Endothelial cell of umbilical vein (primary cell): ENCODE results near the gene WDFY3. TPM values are rescaled to one million over a fixed set of nuclear protein-coding genes. Genes with fewer than 3 reads are reported as not detected.

ENCODE experiments used
- BruUV-seq: library from RNA; stranded (reverse); fragments of 400-500 nt; replicated peaks from 2 replicates; lab custom pipeline; 2021; lab: Mats Ljungman, UMichigan
- CTCF ChIA-PET: fragments of 300-600, 350-600 bp; sonication (Branson Sonifier 250); formaldehyde crosslinking; loops from one replicate; lab custom pipeline; 2021; ENCODE audit warnings: antibody characterized with exemption, inconsistent platforms; lab: Charles Lee
- POLR2A ChIA-PET: fragments of 300-600, 350-600 bp; sonication (Branson Sonifier 250); formaldehyde crosslinking; loops from one replicate; lab custom pipeline; 2021; ENCODE audit warnings: antibody characterized with exemption, inconsistent platforms; lab: Charles Lee
- DNase-seq: peaks from one replicate; pipeline ENCODE4 v3.0.0-alpha.2; 2011; ENCODE audit warnings: low read depth, low spot score
- FAIRE-seq: peaks from 2 replicates; lab custom pipeline; 2011; peaks lifted over from hg19 to GRCh38; lab: Jason Lieb, UNC
- H2AFZ ChIP-seq: 2 replicates; pipeline ENCODE4 v1.6.0; 2012; ENCODE audit warnings: low read depth, low read length, control low read depth, inconsistent platforms
- H3K27ac ChIP-seq: 2 replicates; pipeline ENCODE4 v1.5.1; 2011; ENCODE audit warnings: low read depth, mild to moderate bottlenecking, control low read depth, low read length, moderate library complexity; ENCODE audit not compliant: insufficient read depth
- H3K27me3 ChIP-seq, 2 experiments: 2 replicates each; pipeline versions ENCODE4 v1.6.0 to v1.6.1; 2011; ENCODE audit warnings: low read length in 2 of 2, mixed read lengths in 1 of 2; ENCODE audit not compliant: control insufficient read depth in 2 of 2, insufficient read depth in 2 of 2
- H3K36me3 ChIP-seq, 2 experiments: 2 replicates in 1 of 2; 3 replicates in 1 of 2; pipeline ENCODE4 v1.5.1; 2011; ENCODE audit warnings: low read length in 2 of 2, mild to moderate bottlenecking in 1 of 2, moderate library complexity in 1 of 2; ENCODE audit not compliant: control insufficient read depth in 2 of 2, insufficient read depth in 2 of 2; ENCODE audit errors: extremely low read depth in 1 of 2
- H3K4me1 ChIP-seq: 3 replicates; pipeline ENCODE4 v1.5.1; 2011; ENCODE audit warnings: mild to moderate bottlenecking, low read length; ENCODE audit not compliant: control insufficient read depth, insufficient read depth; ENCODE audit errors: extremely low read depth
- H3K4me2 ChIP-seq: 2 replicates; pipeline ENCODE4 v1.6.1; 2011; ENCODE audit warnings: low read length, control low read depth, mixed read lengths; ENCODE audit not compliant: insufficient read depth
- H3K4me3 ChIP-seq, 3 experiments: fragments of 200-600 bp in 1 of 3; sonication (generic), shearing (Covaris generic) in 1 of 3; replicated peaks in 1 of 3; 2 replicates each; pipeline ENCODE4 v1.5.1; 2011 to 2016; ENCODE audit warnings: control low read depth in 3 of 3, low read length in 3 of 3, mild to moderate bottlenecking in 2 of 3, inconsistent platforms in 1 of 3, low read depth in 1 of 3, moderate library complexity in 1 of 3; ENCODE audit not compliant: insufficient read depth in 1 of 3
- H3K79me2 ChIP-seq: 2 replicates; pipeline ENCODE4 v1.6.0; 2012; ENCODE audit warnings: low read length, inconsistent platforms; ENCODE audit not compliant: control insufficient read depth, insufficient read depth
- H3K9ac ChIP-seq: replicated peaks from 2 replicates; pipeline ENCODE3; 2011; ENCODE audit warnings: low read length, control low read depth; ENCODE audit not compliant: insufficient read depth; ENCODE audit errors: extremely low read depth
- H3K9me1 ChIP-seq: replicated peaks from 3 replicates; pipeline ENCODE4 v1.6.0; 2011; ENCODE audit warnings: mild to moderate bottlenecking, low read length; ENCODE audit not compliant: control insufficient read depth, insufficient read depth; ENCODE audit errors: extremely low read depth
- H3K9me3 ChIP-seq: replicated peaks from 2 replicates; pipeline ENCODE4 v1.5.1; 2012; ENCODE audit warnings: low read length, inconsistent platforms; ENCODE audit not compliant: control insufficient read depth, insufficient read depth
- H4K20me1 ChIP-seq: replicated peaks from 2 replicates; pipeline ENCODE3; 2011; ENCODE audit warnings: mild to moderate bottlenecking, low read length; ENCODE audit not compliant: control insufficient read depth, insufficient read depth; ENCODE audit errors: extremely low read depth
- EZH2 ChIP-seq: IDR thresholded peaks from 2 replicates; pipeline ENCODE4 v1.6.1; 2012; ENCODE audit warnings: borderline replicate concordance, low read depth, mild to moderate bottlenecking, moderate library complexity, low read length, inconsistent platforms; ENCODE audit not compliant: severe bottlenecking
- FOS ChIP-seq: IDR thresholded peaks from 2 replicates; pipeline ENCODE4 v1.6.1; 2011; ENCODE audit warnings: mild to moderate bottlenecking, low read length, moderate library complexity, borderline replicate concordance; ENCODE audit not compliant: insufficient read depth
- GATA2 ChIP-seq: IDR thresholded peaks from 2 replicates; pipeline ENCODE4 v1.7.0; 2011; ENCODE audit warnings: low read depth, mild to moderate bottlenecking, moderate library complexity, mixed read lengths, low read length; ENCODE audit not compliant: insufficient read length, insufficient read depth
- JUN ChIP-seq: IDR thresholded peaks from 2 replicates; pipeline ENCODE4 v1.6.1; 2011; ENCODE audit warnings: borderline replicate concordance, low read depth; ENCODE audit not compliant: insufficient read length, insufficient read depth
- MYC ChIP-seq: IDR thresholded peaks from one replicate; pipeline ENCODE4 v1.6.1; 2011; ENCODE audit warnings: mild to moderate bottlenecking, low read depth, low read length
- POLR2A ChIP-seq: IDR thresholded peaks from 2 replicates; pipeline ENCODE4 v1.6.1; 2012; ENCODE audit warnings: low read depth, mild to moderate bottlenecking, control low read depth, low read length
- POLR2AphosphoS5 ChIP-seq: IDR thresholded peaks from 2 replicates; pipeline ENCODE4 v1.6.1; 2012; ENCODE audit warnings: low read depth, mild to moderate bottlenecking, control low read depth, low read length, moderate library complexity; ENCODE audit not compliant: insufficient read depth
- dilution Hi-C: fragments of 300-500 bp; cut with MboI; formaldehyde crosslinking; loops from one replicate; pipeline ENCODE4 v1.15.0; 2019; ENCODE audit warnings: low sequenced_read_pairs; ENCODE audit not compliant: extremely low pct_ligation_motif_present
- intact Hi-C: fragments of 100-400 bp; cut with micrococcal nuclease; formaldehyde crosslinking; loops from one replicate; pipeline ENCODE4 v1.10.0; 2022
- polyA plus RNA-seq, 4 experiments: library from polyadenylated mRNA; depleted of rRNA in 3 of 4; stranded (reverse) in 3 of 4; unstranded in 1 of 4; fragments of >200 nt; gene quantifications; 2 replicates each; pipeline versions ENCODE4 v1.2.1 to v1.2.3, GENCODE V29; 2011 to 2012; ENCODE audit warnings: missing spikeins in 1 of 4
- total RNA-seq: library from RNA; stranded (reverse); gene quantifications from 2 replicates; pipeline ENCODE4 v1.2.3, GENCODE V29; 2021
- TF ChIP-seq, protein P1 (sequence below): IDR thresholded peaks from 2 replicates; pipeline ENCODE4 v1.6.1; 2011; ENCODE audit not compliant: insufficient read depth, insufficient read length
- TF ChIP-seq, protein P2 (sequence below), 2 donors: IDR thresholded peaks; 1 replicate in 1 of 2; 2 replicates in 1 of 2; pipeline ENCODE4 v1.5.1; 2011; ENCODE audit warnings: low read length in 2 of 2, mild to moderate bottlenecking in 2 of 2, moderate library complexity in 2 of 2, control low read depth in 1 of 2, inconsistent platforms in 1 of 2, low read depth in 1 of 2; ENCODE audit not compliant: insufficient read depth in 1 of 2; ENCODE audit errors: extremely low read depth in 1 of 2

The WDFY3 gene
- total and polyA plus RNA-seq, 2 donors (not counting 3 experiments of a cell fraction or from before 2014, with no cell fraction given) = 37.0 to 113 TPM

DNA sequence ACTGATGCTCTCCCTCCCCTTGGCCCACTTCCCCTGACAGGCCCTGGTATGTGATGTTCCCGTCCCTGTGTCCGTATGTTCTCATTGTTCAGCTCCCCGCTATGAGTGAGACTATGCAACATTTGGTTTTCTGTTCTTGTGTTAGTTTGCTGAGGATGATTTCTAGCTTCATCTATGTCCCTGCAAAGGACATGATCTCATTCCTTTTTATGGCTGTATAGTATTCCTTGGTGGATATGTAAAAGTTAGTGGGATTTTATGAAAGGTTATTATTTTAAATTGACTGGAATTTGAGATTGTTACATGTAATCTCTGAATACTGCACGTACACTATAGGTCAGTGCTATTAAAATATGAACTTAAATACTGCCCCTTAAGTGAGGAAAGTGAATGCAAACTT, 184.0 kb downstream of the WDFY3 start:
- no peaks in the 10 kb centered on the region for H3K9me3 ChIP-seq
- H3K27ac ChIP-seq = no peak overlapping the region
- H3K4me2 ChIP-seq = no peak overlapping the region
- intact Hi-C loops (no loop called here), dilution Hi-C loops (no loop called here)
- H3K79me2 ChIP-seq = no peaks in the 10 kb centered on the region
- no peak for TF ChIP-seq POLR2AphosphoS5
- TF ChIP-seq GATA2 = no peak
- no peak for TF ChIP-seq JUN
- TF ChIP-seq POLR2A = no peak
- no peak for TF ChIP-seq FOS
- TF ChIP-seq EZH2 = no peak
- TF ChIP-seq, protein P1, sequence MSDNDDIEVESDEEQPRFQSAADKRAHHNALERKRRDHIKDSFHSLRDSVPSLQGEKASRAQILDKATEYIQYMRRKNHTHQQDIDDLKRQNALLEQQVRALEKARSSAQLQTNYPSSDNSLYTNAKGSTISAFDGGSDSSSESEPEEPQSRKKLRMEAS = no peak
- TF ChIP-seq, protein P2, sequence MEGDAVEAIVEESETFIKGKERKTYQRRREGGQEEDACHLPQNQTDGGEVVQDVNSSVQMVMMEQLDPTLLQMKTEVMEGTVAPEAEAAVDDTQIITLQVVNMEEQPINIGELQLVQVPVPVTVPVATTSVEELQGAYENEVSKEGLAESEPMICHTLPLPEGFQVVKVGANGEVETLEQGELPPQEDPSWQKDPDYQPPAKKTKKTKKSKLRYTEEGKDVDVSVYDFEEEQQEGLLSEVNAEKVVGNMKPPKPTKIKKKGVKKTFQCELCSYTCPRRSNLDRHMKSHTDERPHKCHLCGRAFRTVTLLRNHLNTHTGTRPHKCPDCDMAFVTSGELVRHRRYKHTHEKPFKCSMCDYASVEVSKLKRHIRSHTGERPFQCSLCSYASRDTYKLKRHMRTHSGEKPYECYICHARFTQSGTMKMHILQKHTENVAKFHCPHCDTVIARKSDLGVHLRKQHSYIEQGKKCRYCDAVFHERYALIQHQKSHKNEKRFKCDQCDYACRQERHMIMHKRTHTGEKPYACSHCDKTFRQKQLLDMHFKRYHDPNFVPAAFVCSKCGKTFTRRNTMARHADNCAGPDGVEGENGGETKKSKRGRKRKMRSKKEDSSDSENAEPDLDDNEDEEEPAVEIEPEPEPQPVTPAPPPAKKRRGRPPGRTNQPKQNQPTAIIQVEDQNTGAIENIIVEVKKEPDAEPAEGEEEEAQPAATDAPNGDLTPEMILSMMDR (IDR thresholded peaks at IDR 0.05; ENCODE audit: extremely low read depth in 1 of 2, insufficient read depth in 1 of 2, low read depth in 1 of 2, low read length in 2 of 2) = no peak
- no peak for TF ChIP-seq MYC
- no peaks in the 10 kb centered on the region for H3K9me1 ChIP-seq
- POLR2A ChIA-PET = no interaction called here
- H2AFZ ChIP-seq = no peak overlapping the region
- no peak overlapping the region for H3K4me3 ChIP-seq
- no peak for DNase-seq
- H3K36me3 ChIP-seq = peaks cover 22 to 47% of the 10 kb centered on the region in 2 experiments
- CTCF ChIA-PET = interaction anchor here (1.0 kb wide), 1 partner anchor 189 kb away, joined by 4 read pairs; no protein-coding TSS in a partner anchor
- no TSS peak for BruUV-seq
- H3K9ac ChIP-seq = no peak overlapping the region
- FAIRE-seq = no peak
- no peaks in the 10 kb centered on the region for H3K27me3 ChIP-seq
- H4K20me1 ChIP-seq = no peaks in the 10 kb centered on the region
- H3K4me1 ChIP-seq = no peaks in the 10 kb centered on the region
